Smooth muscle cell (in vitro differentiated cells): Measurements from ENCODE around the gene EGFR. TPM values are rescaled to one million over a fixed set of nuclear protein-coding genes. Genes with fewer than 3 reads are reported as not detected.

Source experiments
- DNase-seq: peaks from one replicate; lab custom pipeline; 2025; ENCODE audit not compliant: unreplicated experiment; lab: John Stamatoyannopoulos, UW
- H2AFZ ChIP-seq: fragments of 200-600 bp; sonication (generic); 2 replicates; pipeline ENCODE4 v1.6.0; 2016; ENCODE audit warnings: antibody characterized with exemption, low read depth, mild to moderate bottlenecking
- H3F3A ChIP-seq: fragments of 200-600 bp; sonication (generic); 2 replicates; pipeline ENCODE4 v1.6.0; 2017; ENCODE audit warnings: antibody characterized with exemption, low read depth
- H3K27ac ChIP-seq: fragments of 200-600 bp; sonication (generic); 2 replicates; pipeline ENCODE4 v1.5.1; 2016; ENCODE audit warnings: low read depth, mild to moderate bottlenecking
- H3K27me3 ChIP-seq: fragments of 200-600 bp; sonication (generic); 2 replicates; pipeline ENCODE4 v1.6.1; 2016; ENCODE audit warnings: low read depth, mild to moderate bottlenecking
- H3K36me3 ChIP-seq: fragments of 200-600 bp; sonication (generic); 2 replicates; pipeline ENCODE4 v1.5.1; 2016; ENCODE audit warnings: low read depth
- H3K4me1 ChIP-seq: fragments of 200-600 bp; sonication (generic); 2 replicates; pipeline ENCODE4 v1.5.1; 2016; ENCODE audit warnings: low read depth
- H3K4me2 ChIP-seq: fragments of 200-600 bp; sonication (generic); 2 replicates; pipeline ENCODE4 v1.6.0; 2016; ENCODE audit warnings: mild to moderate bottlenecking
- H3K4me3 ChIP-seq: fragments of 200-600 bp; sonication (generic); 2 replicates; pipeline ENCODE4 v1.5.1; 2016; ENCODE audit warnings: mild to moderate bottlenecking
- H3K79me2 ChIP-seq: fragments of 200-600 bp; sonication (generic); 2 replicates; pipeline ENCODE4 v1.6.0; 2016; ENCODE audit warnings: low read depth, mild to moderate bottlenecking
- H3K9ac ChIP-seq: fragments of 200-600 bp; sonication (generic); 2 replicates; pipeline ENCODE4 v1.6.0; 2016; ENCODE audit warnings: low read depth
- H3K9me3 ChIP-seq: fragments of 200-600 bp; sonication (generic); replicated peaks from 2 replicates; pipeline ENCODE4 v1.5.1; 2016; ENCODE audit warnings: low read depth
- H4K20me1 ChIP-seq: fragments of 200-600 bp; sonication (generic); 2 replicates; pipeline ENCODE4 v1.6.0; 2016; ENCODE audit warnings: low read depth
- CTCF ChIP-seq: fragments of 200-600 bp; sonication (generic); IDR thresholded peaks from 2 replicates; pipeline ENCODE4 v1.5.1; 2017; ENCODE audit warnings: borderline replicate concordance, mild to moderate bottlenecking, antibody characterized with exemption; ENCODE audit not compliant: insufficient read depth, poor library complexity, severe bottlenecking
- WGBS: methylation state at CpG from one replicate; pipeline ENCODE4 v1.1.7; 2016; ENCODE audit warnings: low lambda C conversion rate; 5-methylcytosine and 5-hydroxymethylcytosine counted together
- polyA plus RNA-seq: library from polyadenylated mRNA; unstranded; fragments of >200 nt; fragmentation: Nextera tagmentation; extraction: Ambion mirVana; gene quantifications from 2 replicates; pipeline ENCODE4 v1.2.1, GENCODE V29; 2016
- total RNA-seq: library from RNA; depleted of rRNA; stranded (reverse); fragments of >200 nt; gene quantifications from 2 replicates; pipeline ENCODE4 v1.2.3, GENCODE V29; 2014

The EGFR gene
- total and polyA plus RNA-seq, 2 experiments from 2014 or later = 9.0 to 31.1 TPM

GRCh38 chr7:55099066-55099820 lies 80.4 kb downstream of the EGFR start:
- Histone ChIP-seq H3K4me3 (no peak overlapping the region), H3K27ac (no peak overlapping the region), H2AFZ (no peak overlapping the region), H3K36me3 (no peaks in the 10 kb centered on the region), H3K27me3 (no peaks in the 10 kb centered on the region), H3K9ac (no peak overlapping the region), H3K4me1 (peaks cover 24% of the 10 kb centered on the region), H3K79me2 (peaks cover 18% of the 10 kb centered on the region), H3F3A (no peaks in the 10 kb centered on the region), H4K20me1 (peaks cover 18% of the 10 kb centered on the region), H3K4me2 (no peak overlapping the region), H3K9me3 (no peaks in the 10 kb centered on the region)
- no peak for DNase-seq
- no peak for TF ChIP-seq CTCF
- WGBS = 73% methylated on average over 9 of the region's 9 CpGs

GRCh38 chr7:55099821-55100543 lies 81.2 kb downstream of the EGFR start:
- H3K4me2 ChIP-seq = peak overlapping the region; percentile 39
- H3K79me2 ChIP-seq = peaks cover 18% of the 10 kb centered on the region
- no peak overlapping the region for H3K27ac ChIP-seq
- no peak for DNase-seq
- H2AFZ ChIP-seq = no peak overlapping the region
- no peaks in the 10 kb centered on the region for H3K36me3 ChIP-seq
- peaks cover 29% of the 10 kb centered on the region for H3K4me1 ChIP-seq
- peaks cover 18% of the 10 kb centered on the region for H4K20me1 ChIP-seq
- WGBS = 68% methylated on average over 8 of the region's 8 CpGs
- H3K9ac ChIP-seq = no peak overlapping the region
- TF ChIP-seq CTCF = no peak
- no peaks in the 10 kb centered on the region for H3K27me3 ChIP-seq
- H3K4me3 ChIP-seq = no peak overlapping the region
- H3F3A ChIP-seq = no peaks in the 10 kb centered on the region
- H3K9me3 ChIP-seq = no peaks in the 10 kb centered on the region

- 69% methylated on average over 21 of the region's 21 CpGs for WGBS
Observed at GRCh38 chr7:55100544-55101327, 81.9 kb downstream of the EGFR start.

More at GRCh38 chr7:55100544-55101327, 81.9 kb downstream of the EGFR start:
- Histone ChIP-seq H3K4me3 (no peak overlapping the region), H4K20me1 (peaks cover 26% of the 10 kb centered on the region), H3K9ac (no peak overlapping the region), H3K4me1 (peaks cover 36% of the 10 kb centered on the region), H3K4me2 (peak overlapping the region; percentile 39), H3F3A (peaks cover 6% of the 10 kb centered on the region), H2AFZ (no peak overlapping the region), H3K9me3 (no peaks in the 10 kb centered on the region), H3K27me3 (no peaks in the 10 kb centered on the region), H3K36me3 (no peaks in the 10 kb centered on the region), H3K79me2 (peaks cover 18% of the 10 kb centered on the region), H3K27ac (no peak overlapping the region)
- no peak for TF ChIP-seq CTCF
- DNase-seq = no peak
